Caco-2 (cell line): ENCODE data around the gene MRPS27. TPM values are rescaled to one million over a fixed set of nuclear protein-coding genes. Genes with fewer than 3 reads are reported as not detected.

ENCODE experiments used
- BruUV-seq: library from RNA; stranded (reverse); fragments of 400-500 nt; replicated peaks from 2 replicates; lab custom pipeline; 2021; lab: Mats Ljungman, UMichigan
- CTCF ChIA-PET: fragments of 300-600 bp; sonication (Branson Sonifier 250); formaldehyde crosslinking; loops from one replicate; lab custom pipeline; 2022; ENCODE audit warnings: antibody characterized with exemption; lab: Charles Lee
- POLR2A ChIA-PET: fragments of 300-600 bp; sonication (Branson Sonifier 250); formaldehyde crosslinking; loops from one replicate; lab custom pipeline; 2022; ENCODE audit warnings: antibody characterized with exemption; lab: Charles Lee
- DNase-seq, 2 experiments: peaks; one replicate each; pipeline versions ENCODE4 v3.0.0 to v3.0.0-alpha.2; 2020 to 2022
- H3K27me3 ChIP-seq: replicated peaks from 2 replicates; pipeline ENCODE4 v1.6.0; 2011; ENCODE audit warnings: low read length; ENCODE audit not compliant: control insufficient read depth, insufficient read depth
- H3K36me3 ChIP-seq: 2 replicates; pipeline ENCODE4 v1.5.1; 2011; ENCODE audit warnings: low read length; ENCODE audit not compliant: control insufficient read depth, insufficient read depth
- H3K4me1 ChIP-seq: fragments of 250-450 bp; sonication (Bioruptor Pico); 2 replicates; pipeline ENCODE4 v1.5.1; 2020; ENCODE audit warnings: mild to moderate bottlenecking
- H3K4me3 ChIP-seq: 2 replicates; pipeline ENCODE4 v1.5.1; 2011; ENCODE audit warnings: low read depth, mild to moderate bottlenecking, control low read depth, low read length
- H3K9me3 ChIP-seq: fragments of 250-450 bp; sonication (Bioruptor Pico); 2 replicates; pipeline ENCODE4 v1.5.1; 2020; ENCODE audit warnings: mild to moderate bottlenecking, moderate library complexity
- H3K27ac Mint-ChIP-seq: one replicate; pipeline ENCODE4 v1.8.0; 2022; ENCODE audit warnings: mixed read lengths; ENCODE audit not compliant: unreplicated experiment
- H3K27me3 Mint-ChIP-seq: one replicate; pipeline ENCODE4 v1.8.0; 2022; ENCODE audit warnings: mixed read lengths; ENCODE audit not compliant: insufficient read depth, unreplicated experiment
- H3K36me3 Mint-ChIP-seq: one replicate; pipeline ENCODE4 v1.8.0; 2022; ENCODE audit warnings: mild to moderate bottlenecking, mixed read lengths; ENCODE audit not compliant: insufficient read depth, unreplicated experiment
- H3K4me1 Mint-ChIP-seq: one replicate; pipeline ENCODE4 v1.8.0; 2022; ENCODE audit warnings: low read depth, mixed read lengths; ENCODE audit not compliant: unreplicated experiment
- H3K4me3 Mint-ChIP-seq: one replicate; pipeline ENCODE4 v1.8.0; 2022; ENCODE audit warnings: mild to moderate bottlenecking, moderate library complexity, mixed read lengths; ENCODE audit not compliant: unreplicated experiment
- H3K9me3 Mint-ChIP-seq: one replicate; pipeline ENCODE4 v1.8.0; 2022; ENCODE audit warnings: mixed read lengths; ENCODE audit not compliant: unreplicated experiment
- intact Hi-C: fragments of 100-400 bp; cut with micrococcal nuclease; formaldehyde crosslinking; loops from one replicate; pipeline ENCODE4 v1.10.0; 2022; ENCODE audit not compliant: unreplicated experiment
- total RNA-seq: library from RNA; stranded (reverse); gene quantifications from 2 replicates; pipeline ENCODE4 v1.2.3, GENCODE V29; 2022
- TF ChIP-seq, protein P1 (sequence below), 2 experiments: fragments of 200-600 bp in 1 of 2; IDR thresholded peaks; 1 replicate in 1 of 2; 2 replicates in 1 of 2; pipeline versions ENCODE4 v1.5.1 to v1.8.0; 2011 to 2022; ENCODE audit warnings: antibody characterized with exemption in 1 of 2, control low read depth in 1 of 2, inconsistent platforms in 1 of 2, low read depth in 1 of 2, low read length in 1 of 2, mild to moderate bottlenecking in 1 of 2, moderate library complexity in 1 of 2; ENCODE audit not compliant: insufficient read depth in 1 of 2, severe bottlenecking in 1 of 2, unreplicated experiment in 1 of 2

Gene MRPS27
- total RNA-seq, 1 experiment from 2014 or later = 71.1 TPM

DNA sequence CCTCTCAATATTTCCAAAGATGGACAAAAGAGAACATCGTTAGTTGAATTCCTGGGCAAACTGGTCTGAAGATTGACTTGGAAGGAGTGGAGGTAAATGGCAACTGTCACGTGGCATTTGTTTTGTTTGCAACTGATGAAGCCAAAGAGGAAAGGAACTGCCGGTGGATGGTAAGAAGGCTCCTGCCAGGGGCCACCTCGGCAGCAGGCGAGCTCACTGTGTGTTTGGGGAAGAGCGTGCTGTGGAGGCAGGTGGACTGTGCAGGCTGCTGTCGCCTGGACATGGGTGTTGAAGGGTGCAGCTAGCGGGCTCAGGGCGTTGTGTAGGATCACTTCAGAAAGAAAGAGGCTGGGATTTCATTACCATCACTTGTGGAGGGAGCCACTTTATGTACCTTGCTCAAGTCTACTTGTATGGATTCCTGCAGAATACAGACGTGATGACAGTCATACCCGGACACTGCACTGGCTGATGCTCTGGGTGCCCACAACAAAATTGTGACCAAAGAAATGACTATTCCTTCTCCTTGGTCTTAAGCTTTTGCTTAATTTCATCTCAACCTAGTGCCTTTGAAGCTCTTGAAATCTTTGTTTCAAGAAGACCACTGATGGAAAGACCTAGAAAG is 140.1 kb downstream of the MRPS27 start:
- ChIA-PET POLR2A (no interaction called here), CTCF (no interaction called here)
- Histone ChIP-seq H3K4me1 (no peaks in the 10 kb centered on the region), H3K9me3 (no peaks in the 10 kb centered on the region), H3K36me3 (no peaks in the 10 kb centered on the region), H3K4me3 (no peak overlapping the region), H3K27me3 (no peaks in the 10 kb centered on the region)
- Mint-ChIP-seq H3K27ac (no peak overlapping the region), H3K4me1 (no peaks in the 10 kb centered on the region), H3K4me3 (no peak overlapping the region), H3K9me3 (no peaks in the 10 kb centered on the region), H3K27me3 (peaks cover 34% of the 10 kb centered on the region), H3K36me3 (no peaks in the 10 kb centered on the region)
- intact Hi-C loops = no loop called here
- no TSS peak for BruUV-seq
- TF ChIP-seq, protein P1, sequence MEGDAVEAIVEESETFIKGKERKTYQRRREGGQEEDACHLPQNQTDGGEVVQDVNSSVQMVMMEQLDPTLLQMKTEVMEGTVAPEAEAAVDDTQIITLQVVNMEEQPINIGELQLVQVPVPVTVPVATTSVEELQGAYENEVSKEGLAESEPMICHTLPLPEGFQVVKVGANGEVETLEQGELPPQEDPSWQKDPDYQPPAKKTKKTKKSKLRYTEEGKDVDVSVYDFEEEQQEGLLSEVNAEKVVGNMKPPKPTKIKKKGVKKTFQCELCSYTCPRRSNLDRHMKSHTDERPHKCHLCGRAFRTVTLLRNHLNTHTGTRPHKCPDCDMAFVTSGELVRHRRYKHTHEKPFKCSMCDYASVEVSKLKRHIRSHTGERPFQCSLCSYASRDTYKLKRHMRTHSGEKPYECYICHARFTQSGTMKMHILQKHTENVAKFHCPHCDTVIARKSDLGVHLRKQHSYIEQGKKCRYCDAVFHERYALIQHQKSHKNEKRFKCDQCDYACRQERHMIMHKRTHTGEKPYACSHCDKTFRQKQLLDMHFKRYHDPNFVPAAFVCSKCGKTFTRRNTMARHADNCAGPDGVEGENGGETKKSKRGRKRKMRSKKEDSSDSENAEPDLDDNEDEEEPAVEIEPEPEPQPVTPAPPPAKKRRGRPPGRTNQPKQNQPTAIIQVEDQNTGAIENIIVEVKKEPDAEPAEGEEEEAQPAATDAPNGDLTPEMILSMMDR (IDR thresholded peaks at IDR 0.05; ENCODE audit: insufficient read depth in 1 of 2, low read depth in 1 of 2, low read length in 1 of 2, severe bottlenecking in 1 of 2, unreplicated experiment in 1 of 2) = no peak
- no peak for DNase-seq

DNA sequence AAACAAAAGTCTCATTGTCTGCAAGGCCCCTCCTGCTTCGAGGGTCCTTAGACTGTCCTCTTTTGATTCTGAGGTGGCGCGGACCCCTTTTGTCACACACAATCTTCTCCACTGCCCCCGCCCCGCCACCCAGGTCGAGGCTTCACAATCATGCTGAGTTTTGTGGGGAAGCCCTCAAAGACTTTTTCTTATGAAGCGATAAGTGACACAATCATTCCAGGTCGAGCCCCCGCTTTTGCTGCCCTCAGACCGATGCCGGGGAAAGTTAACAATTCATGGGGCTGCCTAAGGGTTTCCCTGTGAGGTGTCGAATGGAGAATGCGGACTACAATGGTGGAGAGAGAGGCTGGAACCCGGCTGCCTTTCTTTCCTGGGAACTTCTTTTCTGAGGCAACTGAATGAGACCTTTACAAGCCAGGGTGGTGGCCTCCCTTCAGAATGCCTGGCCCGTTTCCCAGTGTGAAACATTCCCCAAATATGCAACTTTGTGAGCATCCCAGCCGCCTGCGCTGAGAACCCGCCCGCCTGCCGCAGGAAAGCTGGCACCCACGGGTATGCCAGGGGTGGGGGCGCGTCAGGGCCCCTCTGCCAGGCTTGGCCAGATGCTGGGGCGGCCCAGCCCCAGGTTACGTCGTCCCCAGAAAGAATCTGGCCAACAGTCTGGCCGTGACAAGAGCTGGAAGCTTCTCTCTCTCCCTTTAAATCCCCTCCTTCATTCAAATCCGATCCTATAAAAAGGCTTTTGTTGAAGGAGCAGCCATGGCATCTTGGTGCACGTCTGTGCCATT is 140.8 kb downstream of the MRPS27 start:
- Mint-ChIP-seq H3K9me3 (no peaks in the 10 kb centered on the region), H3K27ac (no peak overlapping the region), H3K27me3 (peaks cover 35% of the 10 kb centered on the region), H3K4me1 (no peaks in the 10 kb centered on the region), H3K36me3 (no peaks in the 10 kb centered on the region), H3K4me3 (no peak overlapping the region)
- no peak for DNase-seq
- H3K4me1 ChIP-seq = no peaks in the 10 kb centered on the region
- CTCF ChIA-PET = no interaction called here
- TF ChIP-seq, protein P1 (IDR thresholded peaks at IDR 0.05; ENCODE audit: insufficient read depth in 1 of 2, low read depth in 1 of 2, low read length in 1 of 2, severe bottlenecking in 1 of 2, unreplicated experiment in 1 of 2) = no peak
- no peak overlapping the region for H3K4me3 ChIP-seq
- H3K36me3 ChIP-seq = no peaks in the 10 kb centered on the region
- BruUV-seq = no TSS peak
- no peaks in the 10 kb centered on the region for H3K27me3 ChIP-seq
- POLR2A ChIA-PET = no interaction called here
- no peaks in the 10 kb centered on the region for H3K9me3 ChIP-seq
- intact Hi-C loops = no loop called here

DNA sequence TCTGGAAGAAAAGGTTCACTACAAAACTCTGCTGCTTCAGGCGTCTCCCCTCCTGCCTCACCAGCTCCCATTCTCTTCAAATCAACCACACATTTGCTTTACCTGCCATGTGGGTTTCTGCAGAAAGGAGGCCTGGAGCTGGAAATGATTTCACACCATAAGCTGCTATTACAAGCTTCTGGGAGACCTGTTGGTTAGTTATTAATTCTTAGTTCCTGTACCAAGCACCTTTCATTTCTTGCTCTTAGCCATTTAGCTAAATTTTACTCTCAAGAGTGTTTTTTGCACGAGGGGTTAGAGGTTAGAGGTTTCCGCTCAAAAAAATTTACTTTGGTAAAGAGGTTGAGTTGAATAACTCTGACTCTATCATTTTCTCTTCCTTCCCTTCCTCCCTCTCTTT is 142.5 kb downstream of the MRPS27 start:
- TF ChIP-seq, protein P1 (IDR thresholded peaks at IDR 0.05; ENCODE audit: insufficient read depth in 1 of 2, low read depth in 1 of 2, low read length in 1 of 2, severe bottlenecking in 1 of 2, unreplicated experiment in 1 of 2) = no peak
- intact Hi-C loops = no loop called here
- Mint-ChIP-seq H3K9me3 (no peaks in the 10 kb centered on the region), H3K27ac (no peak overlapping the region), H3K4me1 (no peaks in the 10 kb centered on the region), H3K36me3 (no peaks in the 10 kb centered on the region), H3K27me3 (peaks cover 36% of the 10 kb centered on the region), H3K4me3 (no peak overlapping the region)
- no peak for DNase-seq
- no TSS peak for BruUV-seq
- no peaks in the 10 kb centered on the region for H3K9me3 ChIP-seq
- H3K36me3 ChIP-seq = no peaks in the 10 kb centered on the region
- ChIA-PET POLR2A (no interaction called here), CTCF (no interaction called here)
- H3K4me3 ChIP-seq = no peak overlapping the region
- H3K27me3 ChIP-seq = no peaks in the 10 kb centered on the region
- no peaks in the 10 kb centered on the region for H3K4me1 ChIP-seq
